HepG2 (cell line): Measurements from ENCODE around the gene APBA1. TPM values are rescaled to one million over a fixed set of nuclear protein-coding genes. Genes with fewer than 3 reads are reported as not detected.
A peak's percentile ranks its signal among the peaks of the same experiment; 100 is the strongest.

Experiments used
- ATAC-seq: fragments of 200-7000 bp; cut with Tn5 transposase; 3 replicates; pipeline ENCODE4 v1.9.1; 2020; ENCODE audit warnings: mild to moderate bottlenecking, moderate library complexity
- BruUV-seq: library from RNA; stranded (reverse); fragments of 400-500 nt; replicated peaks from 2 replicates; lab custom pipeline; 2021; lab: Mats Ljungman, UMichigan
- CTCF ChIA-PET: fragments of 300-600 bp; formaldehyde crosslinking; extraction: SDS; loops from one replicate; lab custom pipeline; 2021; ENCODE audit warnings: low total read pairs, inconsistent platforms, low intra/inter-chr PET ratio; lab: Yijun Ruan, JAX
- POLR2A ChIA-PET: fragments of 350-600 bp; sonication (Branson Sonifier 250); formaldehyde crosslinking; loops from one replicate; lab custom pipeline; 2020; ENCODE audit warnings: antibody characterized with exemption, inconsistent platforms; lab: Yijun Ruan, JAX
- DNase-seq: peaks from one replicate; pipeline ENCODE4 v3.0.0-alpha.2; 2015; ENCODE audit warnings: low spot score
- FAIRE-seq: peaks from 3 replicates; lab custom pipeline; 2011; peaks lifted over from hg19 to GRCh38; lab: Jason Lieb, UNC
- H2AFZ ChIP-seq: one replicate; pipeline ENCODE4 v1.6.1; 2011; ENCODE audit warnings: low read length, inconsistent platforms
- H3K27ac ChIP-seq: fragments of 300-600 bp; 3 replicates; pipeline ENCODE4 v1.8.0; 2011; ENCODE audit warnings: mixed run types, mild to moderate bottlenecking, mixed read lengths, low read length, inconsistent platforms; ENCODE audit not compliant: insufficient read depth; ENCODE audit errors: extremely low read length
- H3K27me3 ChIP-seq, 2 experiments: fragments of 200-600 bp in 1 of 2; 2 replicates in 1 of 2; 3 replicates in 1 of 2; pipeline versions ENCODE4 v1.6.0 to v1.8.0; 2011; ENCODE audit warnings: low read length in 2 of 2, mild to moderate bottlenecking in 2 of 2, moderate library complexity in 2 of 2, inconsistent platforms in 1 of 2; ENCODE audit not compliant: insufficient read depth in 2 of 2, control insufficient read depth in 1 of 2
- H3K36me3 ChIP-seq, 2 experiments: fragments of 200-600 bp in 1 of 2; replicated peaks in 1 of 2; 2 replicates in 1 of 2; 3 replicates in 1 of 2; pipeline versions ENCODE4 v1.5.1 to v1.8.0; 2011; ENCODE audit warnings: low read length in 2 of 2, inconsistent platforms in 1 of 2; ENCODE audit not compliant: insufficient read depth in 2 of 2, control insufficient read depth in 1 of 2
- H3K4me1 ChIP-seq: 2 replicates; pipeline ENCODE4 v1.5.1; 2012; ENCODE audit warnings: low read length, inconsistent platforms; ENCODE audit not compliant: insufficient read depth
- H3K4me2 ChIP-seq: 2 replicates; pipeline ENCODE4 v1.6.0; 2011; ENCODE audit warnings: low read depth, low read length, inconsistent platforms
- H3K4me3 ChIP-seq, 3 experiments: fragments of 200-600 bp in 1 of 3; sonication (generic), shearing (Covaris generic) in 1 of 3; replicated peaks in 1 of 3; 2 replicates each; pipeline ENCODE4 v1.5.1; 2011 to 2016; ENCODE audit warnings: low read length in 3 of 3, inconsistent platforms in 2 of 3, low read depth in 2 of 3, mild to moderate bottlenecking in 2 of 3, control low read depth in 1 of 3, mixed read lengths in 1 of 3; ENCODE audit not compliant: insufficient read depth in 1 of 3
- H3K79me2 ChIP-seq: one replicate; pipeline ENCODE4 v1.6.1; 2011; ENCODE audit warnings: low read length, inconsistent platforms; ENCODE audit not compliant: insufficient read depth
- H3K9ac ChIP-seq: 2 replicates; pipeline ENCODE4 v1.6.0; 2011; ENCODE audit warnings: mild to moderate bottlenecking, low read depth, low read length, inconsistent platforms; ENCODE audit not compliant: insufficient read depth
- H3K9me3 ChIP-seq: 2 replicates; pipeline ENCODE4 v1.5.1; 2012; ENCODE audit warnings: mild to moderate bottlenecking, low read length
- H4K20me1 ChIP-seq: 2 replicates; pipeline ENCODE4 v1.6.0; 2011; ENCODE audit warnings: inconsistent platforms, mild to moderate bottlenecking, low read length, moderate library complexity; ENCODE audit not compliant: insufficient read depth
- FOXP4 ChIP-seq: sonication (generic); formaldehyde crosslinking; IDR thresholded peaks from 2 replicates; pipeline ENCODE4 v1.4.0; 2020; ENCODE audit warnings: missing genetic modification reagents
- KLF15 ChIP-seq: sonication (generic); formaldehyde crosslinking; IDR thresholded peaks from 2 replicates; pipeline ENCODE4 v1.8.1; 2023; ENCODE audit warnings: borderline replicate concordance, mild to moderate bottlenecking, inconsistent platforms, missing genetic modification reagents, mixed read lengths
- MAFK ChIP-seq, 2 experiments: IDR thresholded peaks in 1 of 2; conservative IDR thresholded peaks in 1 of 2; 2 replicates each; pipeline ENCODE4 v1.6.1; 2011; ENCODE audit warnings: improper control_type of control experiment in 2 of 2, low read length in 2 of 2
- RARA ChIP-seq: IDR thresholded peaks from 2 replicates; pipeline ENCODE4 v1.6.1; 2016; ENCODE audit warnings: missing genetic modification reagents, missing compliant biosample characterization
- RARG ChIP-seq: sonication (generic); formaldehyde crosslinking; IDR thresholded peaks from 2 replicates; pipeline ENCODE4 v1.4.0; 2020; ENCODE audit warnings: low read depth, mild to moderate bottlenecking, missing genetic modification reagents
- SALL2 ChIP-seq: sonication (generic); formaldehyde crosslinking; IDR thresholded peaks from 2 replicates; pipeline ENCODE4 v1.8.1; 2023; ENCODE audit warnings: mild to moderate bottlenecking, missing genetic modification reagents, inconsistent platforms
- SMC3 ChIP-seq: IDR thresholded peaks from 2 replicates; pipeline ENCODE4 v1.6.1; 2011; ENCODE audit warnings: low read length, improper control_type of control experiment
- XRCC5 ChIP-seq: fragments of 200-400 bp; formaldehyde crosslinking; optimal IDR thresholded peaks from 2 replicates; pipeline ENCODE3; 2017; ENCODE audit warnings: mild to moderate bottlenecking, low read length
- ZNF136 ChIP-seq: sonication (generic); formaldehyde crosslinking; IDR thresholded peaks from 2 replicates; pipeline ENCODE4 v1.8.1; 2022; ENCODE audit warnings: low read depth, mild to moderate bottlenecking, moderate library complexity, missing genetic modification reagents
- ZNF326 ChIP-seq: sonication (generic); formaldehyde crosslinking; IDR thresholded peaks from 2 replicates; pipeline ENCODE4 v1.4.0; 2020; ENCODE audit warnings: missing genetic modification reagents, borderline replicate concordance
- ZNF441 ChIP-seq: sonication (generic); formaldehyde crosslinking; IDR thresholded peaks from 2 replicates; pipeline ENCODE4 v1.7.0; 2021; ENCODE audit warnings: missing genetic modification reagents, borderline replicate concordance
- ZNF501 ChIP-seq: sonication (generic); formaldehyde crosslinking; IDR thresholded peaks from 2 replicates; pipeline ENCODE4 v1.5.1; 2020; ENCODE audit warnings: mild to moderate bottlenecking, moderate library complexity, missing genetic modification reagents
- WGBS: methylation state at CpG from one replicate; pipeline ENCODE4 v1.1.6; 2017; ENCODE audit warnings: low lambda C conversion rate; 5-methylcytosine and 5-hydroxymethylcytosine counted together
- in situ Hi-C: cut with HindIII; loops from 2 replicates; pipeline ENCODE4 v1.10.0; 2017; ENCODE audit warnings: low pct_unique_long_range_greater_than_20kb; ENCODE audit not compliant: extremely low pct_ligation_motif_present
- intact Hi-C: fragments of 100-400 bp; cut with micrococcal nuclease; formaldehyde crosslinking; loops from one replicate; pipeline ENCODE4 v1.10.0; 2022; ENCODE audit not compliant: unreplicated experiment
- polyA plus RNA-seq, 8 experiments: library from polyadenylated mRNA; depleted of rRNA in 3 of 8; stranded (reverse) in 7 of 8; unstranded in 1 of 8; fragments of >200 nt; fragmentation: Illumina TruSeq in 4 of 8; extraction: Trizol in 4 of 8; gene quantifications; 2 replicates each; pipeline versions ENCODE4 v1.2.1 to v1.2.3, GENCODE V29; 2011 to 2016; ENCODE audit warnings: low read depth in 4 of 8, missing spikeins in 1 of 8, mixed read lengths in 1 of 8; ENCODE audit not compliant: insufficient read depth in 1 of 8
- total RNA-seq, 5 experiments: library from RNA; depleted of rRNA; stranded (reverse); fragments of >200 nt; fragmentation: Illumina TruSeq; extraction: Trizol; gene quantifications; 2 replicates each; pipeline ENCODE4 v1.2.3, GENCODE V29; 2016; ENCODE audit warnings: low read depth in 1 of 5

The APBA1 gene
- total and polyA plus RNA-seq, 2 of the 13 experiments (the other 11 are each of a cell fraction or from before 2014, with no cell fraction given): 0.15 TPM; not detected in 1

GRCh38 chr9:69444021-69444420 lies 228.2 kb downstream of the APBA1 start:
- Histone ChIP-seq H3K4me2 (no peak overlapping the region), H3K27ac (no peak overlapping the region), H3K4me3 (no peak overlapping the region), H2AFZ (no peak overlapping the region), H3K9me3 (no peaks in the 10 kb centered on the region), H3K9ac (no peak overlapping the region), H3K4me1 (no peaks in the 10 kb centered on the region), H3K79me2 (no peaks in the 10 kb centered on the region), H3K36me3 (no peaks in the 10 kb centered on the region), H3K27me3 (peaks cover 2 to 9% of the 10 kb centered on the region in 2 experiments; a peak in 3 of 5 replicates), H4K20me1 (no peaks in the 10 kb centered on the region)
- intact Hi-C loops (no loop called here), in situ Hi-C loops (loop anchor here (5.0 to 25.0 kb wide), 2 partner anchors 58 to 468 kb away; no protein-coding TSS in a partner anchor)
- POLR2A ChIA-PET: no interaction called here
- CTCF ChIA-PET: no interaction called here
- ATAC-seq (no peak), FAIRE-seq (no peak), DNase-seq (no peak)
- no TSS peak for BruUV-seq
- WGBS: 46% methylated on average over 5 of the region's 8 CpGs
- TF ChIP-seq MAFK (conservative IDR thresholded peaks at IDR 0.05 in 1 of 2, IDR thresholded peaks at IDR 0.05 in 1 of 2; ENCODE audit: low read length in 2 of 2) (0 out of 4 replicates have a peak, but pooled peaks of 1 of the 2 experiments have one; percentile 18), KLF15 (CRISPR knock-in tag) (no peak)

GRCh38 chr9:69443178-69443577 lies 229.0 kb downstream of the APBA1 start:
- H3K4me1 ChIP-seq: no peaks in the 10 kb centered on the region
- ChIA-PET POLR2A (no interaction called here), CTCF (no interaction called here)
- no peaks in the 10 kb centered on the region for H4K20me1 ChIP-seq
- H3K9me3 ChIP-seq: no peaks in the 10 kb centered on the region
- peaks cover 2 to 5% of the 10 kb centered on the region in 2 experiments; a peak in 3 of 5 replicates for H3K27me3 ChIP-seq
- no peaks in the 10 kb centered on the region for H3K79me2 ChIP-seq
- no peak overlapping the region for H3K4me3 ChIP-seq
- ATAC-seq: no peak
- no TSS peak for BruUV-seq
- H3K4me2 ChIP-seq: no peak overlapping the region
- no peak overlapping the region for H3K9ac ChIP-seq
- in situ Hi-C loops (loop anchor here (5.0 to 25.0 kb wide), 2 partner anchors 59 to 469 kb away; no protein-coding TSS in a partner anchor), intact Hi-C loops (no loop called here)
- FAIRE-seq: no peak
- H3K36me3 ChIP-seq: no peaks in the 10 kb centered on the region
- H2AFZ ChIP-seq: no peak overlapping the region
- no peak for DNase-seq
- 13% methylated on average over 1 of the region's 3 CpGs for WGBS
- H3K27ac ChIP-seq: no peak overlapping the region
- TF ChIP-seq FOXP4 (CRISPR knock-in tag) (no peak), ZNF136 (CRISPR knock-in tag) (no peak), ZNF326 (no peak), SALL2 (CRISPR knock-in tag) (no peak), RARA (CRISPR knock-in tag) (no peak), ZNF441 (CRISPR knock-in tag) (no peak), SMC3 (no peak), RARG (CRISPR knock-in tag) (no peak), XRCC5 (no peak), ZNF501 (no peak)
